Fibroblast of lung (primary cell): ENCODE results near the gene PROCA1. TPM values are rescaled to one million over a fixed set of nuclear protein-coding genes. Genes with fewer than 3 reads are reported as not detected.
A peak's percentile ranks its signal among the peaks of the same experiment; 100 is the strongest.

Experiments used
- DNase-seq, 2 donors: peaks; one replicate each; pipeline versions ENCODE4 v3.0.0 to v3.0.0-alpha.2; 2010; ENCODE audit warnings: low read depth in 2 of 2
- H2AFZ ChIP-seq: 2 replicates; pipeline ENCODE4 v1.5.1; 2012; ENCODE audit warnings: low read length, control low read depth, inconsistent platforms
- H3K27ac ChIP-seq: 2 replicates; pipeline ENCODE4 v1.5.1; 2011; ENCODE audit warnings: low read length, control low read depth; ENCODE audit not compliant: insufficient read depth
- H3K27me3 ChIP-seq: 2 replicates; pipeline ENCODE4 v1.5.1; 2011; ENCODE audit warnings: mild to moderate bottlenecking, low read length; ENCODE audit not compliant: control insufficient read depth, insufficient read depth
- H3K36me3 ChIP-seq: 2 replicates; pipeline ENCODE4 v1.5.1; 2011; ENCODE audit warnings: low read length; ENCODE audit not compliant: control insufficient read depth, insufficient read depth
- H3K4me1 ChIP-seq: 2 replicates; pipeline ENCODE4 v1.5.1; 2011; ENCODE audit warnings: low read length; ENCODE audit not compliant: control insufficient read depth, insufficient read depth; ENCODE audit errors: extremely low read depth
- H3K4me2 ChIP-seq: 2 replicates; pipeline ENCODE4 v1.5.1; 2011; ENCODE audit warnings: low read length, control low read depth; ENCODE audit not compliant: insufficient read depth; ENCODE audit errors: extremely low read depth
- H3K4me3 ChIP-seq, 4 experiments: fragments of 200-600 bp in 1 of 4; sonication (generic) in 1 of 4; replicated peaks in 1 of 4; 2 replicates each; pipeline ENCODE4 v1.5.1; 2011 to 2016; ENCODE audit warnings: low read length in 4 of 4, low read depth in 3 of 4, mild to moderate bottlenecking in 3 of 4, control low read depth in 2 of 4, inconsistent platforms in 1 of 4, mixed read lengths in 1 of 4; ENCODE audit not compliant: insufficient read depth in 1 of 4; ENCODE audit errors: control extremely low read depth in 1 of 4
- H3K79me2 ChIP-seq: 2 replicates; pipeline ENCODE4 v1.5.1; 2012; ENCODE audit warnings: mild to moderate bottlenecking, low read length, inconsistent platforms; ENCODE audit not compliant: control insufficient read depth, insufficient read depth
- H3K9ac ChIP-seq: 2 replicates; pipeline ENCODE4 v1.5.1; 2011; ENCODE audit warnings: mild to moderate bottlenecking, low read length, control low read depth; ENCODE audit not compliant: insufficient read depth
- H3K9me3 ChIP-seq: 2 replicates; pipeline ENCODE4 v1.5.1; 2012; ENCODE audit warnings: low read depth, low read length; ENCODE audit not compliant: control insufficient read depth, insufficient read depth
- H4K20me1 ChIP-seq: 2 replicates; pipeline ENCODE4 v1.5.1; 2011; ENCODE audit warnings: low read length; ENCODE audit not compliant: control insufficient read depth, insufficient read depth; ENCODE audit errors: extremely low read depth
- EZH2 ChIP-seq: IDR thresholded peaks from 2 replicates; pipeline ENCODE4 v1.5.1; 2012; ENCODE audit warnings: low read length, control low read depth, mild to moderate bottlenecking; ENCODE audit errors: missing control alignments
- polyA plus RNA-seq, 2 donors: library from polyadenylated mRNA; depleted of rRNA in 1 of 2; stranded (reverse) in 1 of 2; unstranded in 1 of 2; fragments of >200 nt; gene quantifications; 2 replicates each; pipeline ENCODE4 v1.2.1, GENCODE V29; 2011 to 2012; ENCODE audit warnings: missing spikeins in 1 of 2
- total RNA-seq: library from RNA; depleted of rRNA; stranded (reverse); fragments of >200 nt; gene quantifications from 2 replicates; pipeline ENCODE4 v1.2.1, GENCODE V29; 2014
- TF ChIP-seq, protein P1 (sequence below), 2 donors: IDR thresholded peaks in 1 of 2; conservative IDR thresholded peaks in 1 of 2; 1 replicate in 1 of 2; 2 replicates in 1 of 2; pipeline ENCODE4 v1.5.1; 2011 to 2012; ENCODE audit warnings: low read length in 2 of 2, control low read depth in 1 of 2, inconsistent platforms in 1 of 2, low read depth in 1 of 2, mild to moderate bottlenecking in 1 of 2

Gene PROCA1
- total and polyA plus RNA-seq, 2 donors (not counting 1 experiment from before 2014, with no cell fraction given), result 0.85 to 2.6 TPM

- no peaks in the 10 kb centered on the region for H3K9me3 ChIP-seq
- TF ChIP-seq EZH2, result no peak
- TF ChIP-seq, protein P1, sequence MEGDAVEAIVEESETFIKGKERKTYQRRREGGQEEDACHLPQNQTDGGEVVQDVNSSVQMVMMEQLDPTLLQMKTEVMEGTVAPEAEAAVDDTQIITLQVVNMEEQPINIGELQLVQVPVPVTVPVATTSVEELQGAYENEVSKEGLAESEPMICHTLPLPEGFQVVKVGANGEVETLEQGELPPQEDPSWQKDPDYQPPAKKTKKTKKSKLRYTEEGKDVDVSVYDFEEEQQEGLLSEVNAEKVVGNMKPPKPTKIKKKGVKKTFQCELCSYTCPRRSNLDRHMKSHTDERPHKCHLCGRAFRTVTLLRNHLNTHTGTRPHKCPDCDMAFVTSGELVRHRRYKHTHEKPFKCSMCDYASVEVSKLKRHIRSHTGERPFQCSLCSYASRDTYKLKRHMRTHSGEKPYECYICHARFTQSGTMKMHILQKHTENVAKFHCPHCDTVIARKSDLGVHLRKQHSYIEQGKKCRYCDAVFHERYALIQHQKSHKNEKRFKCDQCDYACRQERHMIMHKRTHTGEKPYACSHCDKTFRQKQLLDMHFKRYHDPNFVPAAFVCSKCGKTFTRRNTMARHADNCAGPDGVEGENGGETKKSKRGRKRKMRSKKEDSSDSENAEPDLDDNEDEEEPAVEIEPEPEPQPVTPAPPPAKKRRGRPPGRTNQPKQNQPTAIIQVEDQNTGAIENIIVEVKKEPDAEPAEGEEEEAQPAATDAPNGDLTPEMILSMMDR (conservative IDR thresholded peaks at IDR 0.05 in 1 of 2, IDR thresholded peaks at IDR 0.05 in 1 of 2; ENCODE audit: low read depth in 1 of 2, low read length in 2 of 2), result no peak
- peaks cover 9% of the 10 kb centered on the region for H3K4me1 ChIP-seq
- H3K4me3 ChIP-seq, result peak overlapping the region; percentile 78 to 99 (median 96)
- H3K27me3 ChIP-seq, result no peaks in the 10 kb centered on the region
- peak; percentile 44 to 65 for DNase-seq
- H3K4me2 ChIP-seq, result peak overlapping the region; percentile 86
- peaks cover 37% of the 10 kb centered on the region for H3K79me2 ChIP-seq
- no peak overlapping the region for H2AFZ ChIP-seq
- peak overlapping the region; percentile 97 for H3K27ac ChIP-seq
- H3K36me3 ChIP-seq, result peaks cover 21% of the 10 kb centered on the region
- no peaks in the 10 kb centered on the region for H4K20me1 ChIP-seq
- peak overlapping the region; percentile 94 for H3K9ac ChIP-seq
Observed at GRCh38 chr17:28744104-28744971, 32.6 kb upstream of the PROCA1 start.

- no peaks in the 10 kb centered on the region for H3K9me3 ChIP-seq
- H2AFZ ChIP-seq, result no peak within 1 kb of the TSS
- peaks cover 37% of the 10 kb centered on the region for H3K79me2 ChIP-seq
- H3K27ac ChIP-seq, result peak within 1 kb of the TSS; percentile 97
- H3K4me2 ChIP-seq, result peak within 1 kb of the TSS; percentile 88
- peak within 1 kb of the TSS; percentile 78 to 99 (median 96) for H3K4me3 ChIP-seq
- no peak for TF ChIP-seq EZH2
- TF ChIP-seq, protein P1 (conservative IDR thresholded peaks at IDR 0.05 in 1 of 2, IDR thresholded peaks at IDR 0.05 in 1 of 2; ENCODE audit: low read depth in 1 of 2, low read length in 2 of 2), result peak in 1 of 2 donors; percentile 22
- H4K20me1 ChIP-seq, result no peaks in the 10 kb centered on the region
- H3K27me3 ChIP-seq, result no peaks in the 10 kb centered on the region
- peak; percentile 89 to 92 for DNase-seq
- H3K4me1 ChIP-seq, result peaks cover 9% of the 10 kb centered on the region
- peaks cover 13% of the 10 kb centered on the region for H3K36me3 ChIP-seq
- peak within 1 kb of the TSS; percentile 94 for H3K9ac ChIP-seq
Observed at GRCh38 chr17:28743243-28744103, 31.8 kb upstream of the PROCA1 start, which contains the start of gene TRAF4. TRAF4 (plus strand) TSS chr17:28744011; CDS start chr17:28744113, 102 bp downstream.
